ENCODE data around the gene CBFA2T3.
A peak's percentile ranks its signal among the peaks of the same experiment; 100 is the strongest.

CBFA2T3 gene

GRCh38 chr16:88902744-88903143, 74.3 kb downstream of the CBFA2T3 start:
- TF ChIP-seq ZNF140 (tag by site-specific recombination; IDR thresholded peaks at IDR 0.05) (no peak), SCRT2 (tag by site-specific recombination; IDR thresholded peaks at IDR 0.05) (peak; percentile 62; the same call in 1 of the 2 replicates), EGR2 (tag by site-specific recombination; IDR thresholded peaks at IDR 0.05; ENCODE audit: low read depth) (peak; percentile 28; the same call in 1 of the 2 replicates), SCRT1 (tag by site-specific recombination; IDR thresholded peaks at IDR 0.05; ENCODE audit: borderline replicate concordance) (peak; percentile 56; the same call in 1 of the 2 replicates), SETDB1 (IDR thresholded peaks at IDR 0.05; ENCODE audit: insufficient read length, low read length) (no peak), ZNF221 (tag by site-specific recombination; IDR thresholded peaks at IDR 0.05; ENCODE audit: borderline replicate concordance) (no peak)
- POLR2A ChIA-PET: no interaction called here

GRCh38 chr16:88901718-88902337, 75.2 kb downstream of the CBFA2T3 start:
- no peaks in the 10 kb centered on the region for H3K9me3 ChIP-seq (ENCODE audit: control insufficient read depth, insufficient read depth, low read depth, low read length)
- no peak overlapping the region for H3K27ac ChIP-seq (ENCODE audit: extremely low read depth, low read depth, low read length)
- H3K4me1 ChIP-seq (ENCODE audit: control insufficient read depth, insufficient read depth, low read length): no peaks in the 10 kb centered on the region
- no peaks in the 10 kb centered on the region for H3K36me3 ChIP-seq (ENCODE audit: control insufficient read depth in 2 of 2, insufficient read depth in 1 of 2, low read length in 2 of 2)
- H3K4me3 ChIP-seq (ENCODE audit: low read depth, low read length): no peak overlapping the region
- ChIA-PET POLR2A (no interaction called here), CTCF (interaction anchor here (0.6 kb wide), 1 partner anchor 39 kb away, joined by 3 read pairs; no protein-coding TSS in a partner anchor)
- TF ChIP-seq ZNF24 (tag by site-specific recombination; IDR thresholded peaks at IDR 0.05) (no peak), HOXA7 (CRISPR knock-in tag; IDR thresholded peaks at IDR 0.05; ENCODE audit: borderline replicate concordance) (no peak), GLI4 (tag by site-specific recombination; IDR thresholded peaks at IDR 0.05) (no peak), ZNF747 (tag by site-specific recombination; IDR thresholded peaks at IDR 0.05) (no peak), GLIS2 (tag by site-specific recombination; IDR thresholded peaks at IDR 0.05) (no peak), ZBTB26 (tag by site-specific recombination; optimal IDR thresholded peaks at IDR 0.05) (no peak), ZNF677 (tag by site-specific recombination; IDR thresholded peaks at IDR 0.05) (no peak), ZNF830 (tag by site-specific recombination; IDR thresholded peaks at IDR 0.05; ENCODE audit: low read depth) (no peak), ZBTB10 (tag by site-specific recombination; IDR thresholded peaks at IDR 0.05) (no peak), ZNF571 (tag by site-specific recombination; IDR thresholded peaks at IDR 0.05) (no peak)

More at GRCh38 chr16:88902744-88903143, 74.3 kb downstream of the CBFA2T3 start:
- Histone ChIP-seq H3K4me3 (ENCODE audit: low read depth, low read length) (no peak overlapping the region), H3K36me3 (ENCODE audit: control insufficient read depth in 2 of 2, insufficient read depth in 1 of 2, low read length in 2 of 2) (no peaks in the 10 kb centered on the region), H3K9me3 (ENCODE audit: control insufficient read depth, insufficient read depth, low read depth, low read length) (no peaks in the 10 kb centered on the region), H3K4me1 (ENCODE audit: control insufficient read depth, insufficient read depth, low read length) (no peaks in the 10 kb centered on the region), H3K27ac (ENCODE audit: extremely low read depth, low read depth, low read length) (no peak overlapping the region)
- CTCF ChIA-PET: no interaction called here

GRCh38 chr16:88900662-88901052, 76.3 kb downstream of the CBFA2T3 start:
- no peak overlapping the region for H3K4me3 ChIP-seq (ENCODE audit: low read depth, low read length)
- H3K9me3 ChIP-seq (ENCODE audit: control insufficient read depth, insufficient read depth, low read depth, low read length): no peaks in the 10 kb centered on the region
- H3K36me3 ChIP-seq (ENCODE audit: control insufficient read depth in 2 of 2, insufficient read depth in 1 of 2, low read length in 2 of 2): no peaks in the 10 kb centered on the region
- H3K4me1 ChIP-seq (ENCODE audit: control insufficient read depth, insufficient read depth, low read length): no peaks in the 10 kb centered on the region
- ChIA-PET POLR2A (no interaction called here), CTCF (interaction anchor here (0.6 kb wide), 1 partner anchor 82 kb away, joined by 3 read pairs; no protein-coding TSS in a partner anchor)
- H3K27ac ChIP-seq (ENCODE audit: extremely low read depth, low read depth, low read length): no peak overlapping the region
- no peak for TF ChIP-seq PRDM6 (tag by site-specific recombination; IDR thresholded peaks at IDR 0.05)
- TF ChIP-seq ZNF202 (tag by site-specific recombination; IDR thresholded peaks at IDR 0.05; ENCODE audit: borderline replicate concordance): no peak
- TF ChIP-seq ZNF221 (tag by site-specific recombination; IDR thresholded peaks at IDR 0.05; ENCODE audit: borderline replicate concordance): no peak
- no peak for TF ChIP-seq SALL2 (tag by site-specific recombination; IDR thresholded peaks at IDR 0.05; ENCODE audit: borderline replicate concordance)
- no peak for TF ChIP-seq ZNF362 (tag by site-specific recombination; IDR thresholded peaks at IDR 0.05)
- no peak for TF ChIP-seq ZNF621 (tag by site-specific recombination; IDR thresholded peaks at IDR 0.05)
- no peak for TF ChIP-seq ZNF426 (tag by site-specific recombination; IDR thresholded peaks at IDR 0.05)
- no peak for TF ChIP-seq TRIM28 (IDR thresholded peaks at IDR 0.05; ENCODE audit: borderline replicate concordance, low read length)
- no peak for TF ChIP-seq ZNF658 (tag by site-specific recombination; IDR thresholded peaks at IDR 0.05)
- no peak for TF ChIP-seq ZNF423 (tag by site-specific recombination; IDR thresholded peaks at IDR 0.05)
- TF ChIP-seq ZNF366 (tag by site-specific recombination; conservative IDR thresholded peaks at IDR 0.05): no peak

Data from HEK293 (cell line).